K562 (cell line): ENCODE data around the gene ALKBH7. TPM values are rescaled to one million over a fixed set of nuclear protein-coding genes. Genes with fewer than 3 reads are reported as not detected.

Experiments used
- ARID1B ChIP-seq: fragments of 450-650 bp; IDR thresholded peaks from 2 replicates; pipeline ENCODE4 v1.6.1; 2016; ENCODE audit warnings: antibody characterized with exemption, mild to moderate bottlenecking, inconsistent platforms
- C11orf30 ChIP-seq: fragments of 450-650 bp; IDR thresholded peaks from 2 replicates; pipeline ENCODE4 v1.6.1; 2016; ENCODE audit warnings: low read depth, mild to moderate bottlenecking
- CBFA2T3 ChIP-seq: fragments of 450-650 bp; IDR thresholded peaks from 2 replicates; pipeline ENCODE4 v1.6.1; 2017
- GTF2E2 ChIP-seq: fragments of 200-800 bp; sonication (Bioruptor generic); IDR thresholded peaks from 2 replicates; pipeline ENCODE4 v1.6.1; 2016; ENCODE audit warnings: missing genetic modification characterization, missing compliant biosample characterization
- HDGF ChIP-seq: fragments of 450-650 bp; IDR thresholded peaks from 2 replicates; pipeline ENCODE4 v1.6.1; 2016
- HLTF ChIP-seq: fragments of 450-650 bp; IDR thresholded peaks from 2 replicates; pipeline ENCODE4 v1.6.1; 2016
- KDM5B ChIP-seq: fragments of 200-600 bp; sonication (generic); IDR thresholded peaks from 2 replicates; pipeline ENCODE4 v1.6.1; 2012; ENCODE audit warnings: low read depth, mild to moderate bottlenecking, moderate library complexity, low read length, control low read depth, inconsistent platforms; ENCODE audit not compliant: insufficient replicate concordance
- MAFF ChIP-seq: IDR thresholded peaks from 2 replicates; pipeline ENCODE4 v1.6.1; 2012; ENCODE audit warnings: low read length, improper control_type of control experiment
- MAFK ChIP-seq: IDR thresholded peaks from 2 replicates; pipeline ENCODE4 v1.6.1; 2011; ENCODE audit warnings: low read length, improper control_type of control experiment
- MBD1 ChIP-seq: fragments of 250-450 bp; sonication (Bioruptor Pico); IDR thresholded peaks from 2 replicates; pipeline ENCODE4 v1.8.0; 2022; ENCODE audit warnings: inconsistent platforms
- NFE2 ChIP-seq: IDR thresholded peaks from 2 replicates; pipeline ENCODE4 v1.6.1; 2014; ENCODE audit warnings: antibody characterized with exemption, low read depth
- PML ChIP-seq: IDR thresholded peaks from 2 replicates; pipeline ENCODE4 v1.6.1; 2012; ENCODE audit warnings: low read length, inconsistent platforms
- RREB1 ChIP-seq: fragments of 250-450 bp; sonication (Bioruptor Pico); IDR thresholded peaks from 2 replicates; pipeline ENCODE4 v1.4.0; 2020
- SNRNP70 ChIP-seq: fragments of 200-400 bp; formaldehyde crosslinking; optimal IDR thresholded peaks from 2 replicates; pipeline ENCODE3; 2017; ENCODE audit warnings: low read depth, low read length
- SOX6 ChIP-seq: fragments of 450-650 bp; IDR thresholded peaks from 2 replicates; pipeline ENCODE4 v1.6.1; 2014; ENCODE audit warnings: mild to moderate bottlenecking
- SUPT5H ChIP-seq: fragments of 450-650 bp; IDR thresholded peaks from 2 replicates; pipeline ENCODE4 v1.6.1; 2016
- ZNF263 ChIP-seq: sonication (generic); formaldehyde crosslinking; IDR thresholded peaks from 2 replicates; pipeline ENCODE4 v1.8.0; 2022; ENCODE audit warnings: mild to moderate bottlenecking, missing genetic modification reagents, borderline replicate concordance
- ZNF316 ChIP-seq: fragments of 450-650 bp; IDR thresholded peaks from 2 replicates; pipeline ENCODE4 v1.6.1; 2016
- ZNF518B ChIP-seq: fragments of 250-450 bp; sonication (Bioruptor Pico); IDR thresholded peaks from 2 replicates; pipeline ENCODE4 v1.5.0; 2021; ENCODE audit warnings: mild to moderate bottlenecking, moderate library complexity
- polyA plus RNA-seq, 8 experiments: library from polyadenylated mRNA; depleted of rRNA in 4 of 8; stranded (reverse) in 5 of 8; unstranded in 3 of 8; fragments of >200 nt; fragmentation: Nextera tagmentation in 2 of 8; fragmentation: Illumina TruSeq in 1 of 8; extraction: Ambion mirVana in 2 of 8; extraction: Trizol in 1 of 8; gene quantifications; 2 replicates each; pipeline versions ENCODE4 v1.2.1 to v1.2.3, GENCODE V29; 2011 to 2014; ENCODE audit warnings: inconsistent platforms in 1 of 8, missing spikeins in 1 of 8
- total RNA-seq, 7 experiments: library from RNA; depleted of rRNA in 6 of 7; stranded (reverse); fragments of >200 nt in 6 of 7; fragmentation: Illumina TruSeq in 2 of 7; extraction: Trizol in 2 of 7; gene quantifications; 2 replicates each; pipeline versions ENCODE4 v1.2.1 to v1.2.3, GENCODE V29; 2011 to 2021; ENCODE audit warnings: low replicate concordance in 1 of 7

The ALKBH7 gene
- total and polyA plus RNA-seq, 9 of the 15 experiments (the other 6 are each of a cell fraction or from before 2014, with no cell fraction given): 0.69 to 94.8 (median 17.6) TPM

- TF ChIP-seq ZNF518B (no peak), MAFF (peak; percentile 68; the same call in 1 of the 2 replicates), MAFK (peak; percentile 69), ARID1B (peak; percentile 32; the same call in 1 of the 2 replicates), KDM5B (no peak), ZNF316 (peak; percentile 95), SNRNP70 (no peak), SOX6 (0 out of 2 replicates have a peak, but pooled peaks have one; percentile 15), CBFA2T3 (peak; percentile 44; the same call in 1 of the 2 replicates), RREB1 (no peak), HLTF (0 out of 2 replicates have a peak, but pooled peaks have one; percentile 12), MBD1 (CRISPR knock-in tag) (no peak), C11orf30 (peak; percentile 89), ZNF263 (CRISPR knock-in tag) (peak; percentile 61; the same call in 1 of the 2 replicates), HDGF (no peak), SUPT5H (peak; percentile 60), PML (0 out of 2 replicates have a peak, but pooled peaks have one; percentile 12), GTF2E2 (tag) (peak; percentile 64), NFE2 (peak; percentile 12; the same call in 1 of the 2 replicates)
Measured at GRCh38 chr19:6392221-6393073, 19.9 kb downstream of the ALKBH7 start (continued).
